Stimulated activated CD8-positive, alpha-beta memory T cell treated with anti-CD3 and anti-CD28 coated beads, Interleukin-12 subunit alpha, Interleukin-12 subunit beta, amount 100 ng/mL, for 1 hour (primary cell): ENCODE results near the gene IL9.
A peak's percentile ranks its signal among the peaks of the same experiment; 100 is the strongest.

Experiments used
- DNase-seq: peaks from one replicate; pipeline ENCODE4 v3.0.0-alpha.2; 2020; ENCODE audit warnings: low read depth

Gene IL9

GRCh38 chr5:135895474-135896006 lies at the start of gene IL9:
TSS of gene IL9 (minus strand) at chr5:135895841. CDS start at chr5:135895816, 25 bp downstream.
- DNase-seq, result no peak

GRCh38 chr5:135944967-135945560 lies 49.4 kb upstream of the IL9 start:
- peak; percentile 1 for DNase-seq

- DNase-seq, result no peak
Measured at GRCh38 chr5:135944564-135944963, 48.9 kb upstream of the IL9 start.

DNA sequence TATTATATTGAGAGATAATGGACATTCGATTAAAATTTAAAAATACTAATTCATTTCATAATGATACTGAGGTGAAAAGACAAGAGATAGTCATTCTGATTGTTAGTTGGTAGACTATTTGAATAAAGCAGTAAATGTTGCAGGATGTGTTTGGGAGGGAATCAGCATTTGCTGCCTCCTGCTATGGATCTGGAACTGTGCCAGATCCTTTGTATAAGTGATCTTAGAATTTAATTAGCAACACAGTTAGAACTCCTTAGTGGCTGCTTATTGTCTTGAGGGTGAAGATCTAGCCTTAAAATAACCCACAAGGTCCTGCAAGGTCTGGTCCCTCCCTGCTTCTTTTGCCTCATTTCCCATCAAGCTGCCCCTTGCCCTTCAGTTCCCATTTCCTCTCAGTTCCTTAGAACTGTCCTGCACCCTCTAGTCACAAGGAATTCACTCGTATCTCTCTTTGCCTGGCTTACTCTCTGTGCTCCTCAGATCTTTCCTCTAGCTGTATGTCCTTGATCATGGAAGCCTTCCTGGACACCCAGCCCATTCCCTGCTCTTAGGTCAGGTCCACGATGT lies 46.6 kb upstream of the IL9 start:
- no peak for DNase-seq

DNA sequence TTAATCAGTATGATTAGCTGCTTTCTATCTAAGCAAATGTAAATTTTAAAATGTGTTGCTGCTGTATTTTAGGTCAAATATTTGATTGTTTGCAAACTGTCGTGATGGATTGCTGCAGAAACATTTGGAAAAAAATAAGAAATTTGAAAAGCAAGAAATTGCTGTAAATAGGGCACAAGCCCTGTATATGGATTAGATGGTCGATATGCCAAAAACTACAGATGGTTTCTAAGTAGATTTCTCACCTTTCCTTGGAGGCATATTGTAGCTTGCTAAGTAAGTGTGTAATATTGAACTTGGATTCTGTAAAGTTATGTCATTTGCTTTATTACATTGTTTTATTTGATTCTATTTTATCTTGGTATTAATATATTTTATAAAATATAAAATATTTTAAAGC lies 46.1 kb upstream of the IL9 start:
- DNase-seq, result no peak

DNA sequence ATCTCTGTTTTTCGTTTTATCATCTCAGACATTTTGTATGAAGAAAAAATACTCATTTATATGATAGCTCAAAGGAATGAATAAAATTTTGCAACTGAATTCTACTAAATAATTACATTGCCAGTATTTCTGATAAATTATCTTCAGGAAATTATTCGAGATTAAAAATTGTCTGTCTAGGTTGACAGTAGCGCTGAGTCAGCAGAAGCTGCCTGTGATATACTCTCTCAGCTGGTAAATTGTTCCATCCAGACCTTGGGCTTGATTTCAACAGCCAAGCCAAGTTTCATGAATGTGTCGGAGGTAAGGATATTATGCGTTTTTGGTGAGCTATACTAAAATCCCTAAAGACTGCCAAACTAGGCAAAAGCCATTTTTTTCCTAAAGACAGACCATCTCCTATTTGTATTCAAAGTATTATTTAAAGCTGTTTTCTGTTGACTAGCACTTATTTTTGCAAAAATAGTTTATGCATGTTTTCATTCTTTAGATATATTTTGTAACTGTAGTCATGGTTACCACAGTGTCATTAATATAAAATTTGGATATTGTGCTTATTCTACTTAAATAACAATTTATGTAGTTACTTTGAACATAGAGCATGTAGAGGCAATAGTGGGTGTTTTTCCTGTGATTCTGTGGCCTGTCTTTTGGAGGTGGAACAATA lies 41.7 kb upstream of the IL9 start:
- DNase-seq, result no peak

DNA sequence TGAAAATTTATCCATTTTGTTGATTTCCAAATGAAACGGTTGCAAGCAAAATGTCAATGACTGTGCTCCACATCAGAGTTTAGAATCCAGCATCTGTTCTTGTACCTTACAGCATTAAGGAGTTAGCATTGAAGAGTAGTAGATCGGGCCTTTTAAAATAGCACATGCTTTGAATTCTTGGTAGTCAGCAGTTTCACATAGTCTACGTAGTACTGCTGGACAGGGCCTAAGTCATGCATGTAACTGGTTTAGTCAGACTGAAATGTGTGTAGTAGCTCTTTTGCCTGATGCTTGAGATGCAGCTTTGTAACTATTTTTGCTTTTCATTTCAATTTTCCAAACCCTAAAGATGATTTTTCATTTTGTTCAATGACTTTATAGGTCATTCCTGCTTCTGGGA lies 39.3 kb upstream of the IL9 start:
- no peak for DNase-seq

- no peak for DNase-seq
Measured at GRCh38 chr5:135930949-135931295, 35.3 kb upstream of the IL9 start.

GRCh38 chr5:135930029-135930948 lies 34.6 kb upstream of the IL9 start:
- DNase-seq, result no peak

DNA sequence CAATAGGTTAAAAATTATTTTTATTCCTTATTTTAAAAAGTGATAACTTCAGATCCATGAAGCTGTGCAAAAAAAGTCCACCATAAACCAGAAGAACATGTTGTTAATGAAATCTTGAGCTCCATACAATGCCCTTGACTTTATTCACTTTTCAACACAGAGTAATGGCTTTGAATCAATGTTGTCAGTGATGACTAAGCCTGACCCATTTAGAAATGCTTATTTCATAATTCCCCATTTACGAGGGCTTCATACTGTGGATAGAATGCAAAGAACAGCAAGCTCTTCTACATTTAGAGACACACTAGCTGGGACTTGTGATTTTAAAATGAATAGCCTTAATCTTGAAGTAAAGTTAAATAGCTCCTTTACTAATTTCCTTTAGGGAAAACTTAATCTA lies 25.7 kb upstream of the IL9 start:
- DNase-seq, result no peak

GRCh38 chr5:135920199-135920598 lies 24.6 kb upstream of the IL9 start:
- DNase-seq, result no peak

GRCh38 chr5:135916638-135917263 lies 21.1 kb upstream of the IL9 start:
- no peak for DNase-seq

DNA sequence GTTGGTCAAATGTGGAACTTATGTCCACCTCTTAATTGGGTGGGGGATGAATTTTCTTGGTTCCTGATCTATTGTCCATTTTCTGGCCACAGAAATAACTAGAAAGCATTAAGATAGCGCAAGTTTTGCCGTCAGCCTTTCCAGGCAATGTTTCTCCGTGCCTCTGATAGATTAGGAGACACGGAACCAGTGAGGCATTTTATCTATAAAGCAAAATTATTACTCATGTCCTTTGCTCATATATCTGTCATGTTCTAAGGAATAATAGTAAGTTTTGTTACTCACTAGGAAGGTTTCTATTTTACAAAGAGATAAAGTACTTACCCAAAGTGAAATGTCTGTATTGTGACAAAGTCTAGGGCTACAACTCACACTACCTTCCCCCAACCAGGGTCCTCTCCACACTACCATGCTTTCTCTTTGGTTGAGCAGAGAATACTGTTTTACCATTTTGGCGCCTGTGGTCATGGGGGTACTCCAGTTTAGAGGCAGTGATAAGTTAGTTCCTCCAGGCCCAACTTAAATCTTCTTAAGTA lies 19.9 kb upstream of the IL9 start:
- DNase-seq, result no peak

- no peak for DNase-seq
Measured at GRCh38 chr5:135913713-135914626, 18.3 kb upstream of the IL9 start.

- no peak for DNase-seq
Measured at GRCh38 chr5:135905144-135905543, 9.5 kb upstream of the IL9 start.

DNA sequence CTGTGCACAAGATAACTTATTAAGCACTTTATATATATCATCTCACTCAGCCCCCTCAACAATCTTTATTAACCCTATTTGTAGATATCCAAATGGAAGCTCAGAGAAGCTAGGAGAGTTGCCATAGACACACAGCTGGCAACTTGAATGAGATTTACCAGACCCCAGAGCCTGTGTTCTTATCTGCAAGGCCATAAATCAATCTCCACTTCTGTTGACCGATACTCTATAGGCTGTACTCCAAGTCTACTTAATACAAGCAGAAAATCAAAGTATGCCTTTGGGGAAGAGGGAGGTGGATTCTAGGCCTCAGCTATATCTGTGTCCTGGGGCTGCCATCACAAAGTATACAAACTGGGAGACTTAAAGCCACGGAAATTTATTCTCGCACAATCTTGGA lies 6.0 kb upstream of the IL9 start:
- DNase-seq, result no peak

DNA sequence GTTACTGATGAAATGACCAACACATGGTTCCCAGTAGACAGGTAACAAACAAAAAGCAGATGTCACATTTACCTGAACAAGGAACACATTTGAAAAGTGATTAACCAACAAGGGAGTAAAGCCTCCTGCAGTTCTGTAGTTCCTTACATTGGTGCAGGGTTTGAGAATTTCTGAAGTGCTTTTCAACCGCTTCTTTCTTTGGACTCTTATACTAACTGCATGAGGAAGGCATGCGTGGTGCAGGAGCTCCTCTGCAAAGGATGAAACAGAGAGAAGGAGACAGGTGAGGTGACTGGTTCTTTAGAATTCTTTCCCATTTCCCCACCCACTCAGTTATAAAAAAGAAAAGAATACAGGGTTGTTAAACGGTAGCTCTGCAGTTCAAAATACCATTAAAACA lies 4.6 kb upstream of the IL9 start:
- DNase-seq, result no peak

DNA sequence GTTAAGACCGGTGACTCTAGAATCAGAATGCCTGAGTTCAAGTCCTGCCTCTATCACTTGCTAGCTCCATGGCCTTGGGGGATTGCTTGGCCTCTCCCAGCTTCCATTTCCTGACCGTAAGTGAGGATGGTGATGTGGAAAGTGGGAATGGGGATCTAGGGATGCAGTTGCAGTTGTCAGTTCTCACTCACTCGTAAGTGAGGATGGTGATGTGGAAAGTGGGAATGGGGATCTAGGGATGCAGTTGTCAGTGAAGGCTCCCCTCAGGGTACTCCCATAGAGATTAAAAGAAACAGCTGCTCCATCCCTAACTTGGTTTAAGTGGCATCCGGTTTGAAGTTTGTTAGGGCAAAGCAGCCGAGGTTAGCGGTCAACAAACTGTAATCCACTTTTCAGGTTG lies 3.0 kb upstream of the IL9 start:
- no peak for DNase-seq

GRCh38 chr5:135894789-135895188 lies 852 bp downstream of the IL9 start:
- DNase-seq, result no peak

DNA sequence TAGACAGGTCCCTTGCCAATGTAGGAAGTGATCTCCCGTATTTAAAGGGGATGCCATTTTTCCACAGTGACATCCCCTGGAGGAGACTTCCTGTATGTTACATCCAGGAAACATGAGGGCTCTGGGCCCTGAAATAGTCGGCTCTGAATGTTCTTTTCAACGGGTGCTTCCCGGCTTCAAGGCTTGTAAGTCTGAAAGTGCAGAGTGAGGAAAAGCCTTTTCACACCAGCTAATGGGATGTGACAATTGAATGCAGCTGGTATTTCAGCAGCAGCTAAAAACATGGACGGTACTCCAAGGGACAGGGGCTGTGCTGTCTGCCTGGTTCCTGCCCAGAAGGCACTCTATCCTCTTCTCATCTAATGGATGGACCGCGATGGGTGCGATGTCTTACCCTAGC lies 1.4 kb downstream of the IL9 start:
- no peak for DNase-seq

GRCh38 chr5:135891791-135892190 lies 3.9 kb downstream of the IL9 start:
- DNase-seq, result no peak
